Fibroblast of skin of left biceps (primary cell): ENCODE results near the gene LIPJ.

Experiments used
- DNase-seq, 2 experiments: peaks; one replicate each; pipeline ENCODE4 v3.0.0-alpha.2; 2013; ENCODE audit warnings: low read depth in 2 of 2

The LIPJ gene

GRCh38 chr10:88586462-88586861 lies at the start of gene LIPJ:
Gene LIPJ (plus strand): TSS chr10:88586762. CDS start chr10:88590688, 3,926 bp downstream.
- no peak for DNase-seq

GRCh38 chr10:88537322-88537721 lies 49.2 kb upstream of the LIPJ start:
- no peak for DNase-seq

DNA sequence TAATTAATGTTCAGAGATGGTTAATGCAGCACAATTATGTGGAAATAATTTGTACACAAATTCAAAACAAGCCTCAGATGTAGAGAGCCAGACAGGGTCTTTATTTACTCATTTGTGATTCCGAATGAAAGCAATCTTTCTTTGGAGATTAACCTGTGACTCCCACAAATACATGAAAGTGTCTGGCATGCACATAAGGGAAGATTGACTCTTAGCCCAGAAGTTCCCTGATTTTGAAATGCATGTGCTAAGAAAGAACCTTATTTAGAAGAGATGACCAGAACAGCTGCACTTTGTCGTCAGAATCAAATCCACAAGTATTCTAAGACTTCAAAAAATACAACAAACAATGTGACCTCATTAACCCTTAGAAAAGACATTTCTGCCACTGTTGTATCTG lies 48.5 kb upstream of the LIPJ start:
- DNase-seq, result peak; percentile 83 to 86

DNA sequence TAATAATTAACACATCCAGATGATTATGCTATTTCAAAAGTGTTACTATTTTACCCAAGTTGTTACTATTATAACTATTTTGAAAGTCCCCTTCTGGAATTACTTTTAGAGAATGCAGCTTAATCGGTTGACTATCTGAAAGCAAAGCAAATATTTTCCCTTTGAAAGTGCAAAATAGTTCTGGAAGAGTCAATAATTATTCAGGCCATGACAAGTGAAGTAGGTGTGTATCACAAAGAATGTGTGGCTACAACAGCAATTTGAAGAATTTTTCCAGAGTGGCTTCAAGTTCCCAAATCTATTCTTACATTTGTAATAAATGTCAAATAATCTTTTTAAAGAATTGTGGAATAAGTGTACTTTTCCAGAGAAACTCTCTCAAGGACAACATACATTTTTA lies 46.2 kb upstream of the LIPJ start:
- DNase-seq, result no peak

DNA sequence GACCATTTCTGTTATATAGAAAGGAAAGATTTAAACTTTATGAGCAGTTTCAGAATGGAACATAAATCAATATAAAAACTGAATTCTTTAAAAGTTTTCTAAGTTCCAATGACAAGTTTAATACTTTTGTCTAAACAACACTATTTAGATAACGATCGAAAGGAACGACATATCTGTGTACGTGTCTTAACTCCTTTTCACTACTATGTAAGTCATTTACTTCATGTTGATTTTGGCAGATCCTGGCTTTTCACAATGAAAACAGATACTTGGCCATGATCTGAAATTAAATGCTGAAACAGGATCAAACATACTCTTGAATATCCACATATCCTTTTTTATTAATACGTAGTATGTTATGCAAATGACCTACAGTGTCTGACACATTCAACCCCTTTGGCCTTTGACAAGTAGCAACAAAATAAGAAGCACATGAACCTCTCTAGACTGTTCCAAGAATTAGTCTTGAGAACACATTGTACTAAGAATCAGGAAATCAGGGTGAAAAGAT lies 45.4 kb upstream of the LIPJ start:
- DNase-seq, result no peak

- no peak for DNase-seq
These were observed 44.0 kb upstream of the LIPJ start for GRCh38 chr10:88542522-88542921.

DNA sequence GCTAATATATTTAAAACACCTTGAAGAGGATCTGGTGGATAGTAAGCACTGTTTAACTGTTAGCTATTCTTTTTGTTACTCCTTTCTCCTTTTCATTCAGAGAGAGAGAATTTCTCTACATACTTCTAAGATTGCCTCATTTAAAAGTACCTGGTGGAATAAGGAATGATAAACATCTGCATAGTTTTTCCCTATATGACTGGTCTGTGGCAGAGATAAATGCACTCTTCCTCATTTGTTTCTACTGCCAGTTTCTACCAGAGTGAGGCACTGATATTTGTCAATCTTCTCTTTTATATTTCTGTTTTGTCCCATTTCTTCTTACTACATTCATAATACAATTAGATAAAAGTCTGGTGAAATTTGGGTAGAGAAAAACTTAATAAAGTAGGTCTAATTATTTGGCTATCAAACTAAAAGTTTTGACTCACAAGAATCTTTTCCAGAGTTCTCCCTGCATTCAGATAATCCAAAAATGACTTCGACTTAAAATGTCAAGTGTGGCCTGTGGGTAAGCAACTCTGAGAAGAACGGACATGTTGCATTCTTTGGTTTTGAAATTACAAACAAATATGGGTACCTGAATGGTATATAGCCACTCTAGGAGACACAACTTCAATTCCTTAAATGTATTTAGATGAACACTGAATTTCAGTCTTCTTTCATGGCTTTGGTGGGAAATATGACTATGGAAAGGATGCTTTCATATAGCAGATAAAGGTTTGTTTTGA lies 42.3 kb upstream of the LIPJ start:
- no peak for DNase-seq

- DNase-seq, result no peak
These were observed 41.2 kb upstream of the LIPJ start for GRCh38 chr10:88545359-88545758.

DNA sequence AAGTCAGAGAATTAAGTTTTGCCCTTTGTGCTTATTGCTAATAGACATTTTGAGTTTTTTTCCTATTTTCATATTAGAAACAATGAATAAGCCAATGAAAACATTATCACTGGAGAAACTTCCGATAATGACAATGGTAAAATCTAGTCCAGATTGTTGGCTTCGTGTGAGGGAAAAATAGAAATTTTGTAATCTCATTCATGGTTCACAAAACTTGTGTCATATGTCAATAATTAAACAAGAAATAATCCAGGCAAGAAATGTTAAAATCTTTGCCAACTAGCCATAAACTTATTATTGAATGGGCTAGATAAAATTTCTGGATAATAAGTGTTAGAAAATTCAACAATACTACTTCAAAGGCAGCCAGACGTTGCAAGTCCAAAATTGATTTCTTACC lies 40.1 kb upstream of the LIPJ start:
- no peak for DNase-seq

DNA sequence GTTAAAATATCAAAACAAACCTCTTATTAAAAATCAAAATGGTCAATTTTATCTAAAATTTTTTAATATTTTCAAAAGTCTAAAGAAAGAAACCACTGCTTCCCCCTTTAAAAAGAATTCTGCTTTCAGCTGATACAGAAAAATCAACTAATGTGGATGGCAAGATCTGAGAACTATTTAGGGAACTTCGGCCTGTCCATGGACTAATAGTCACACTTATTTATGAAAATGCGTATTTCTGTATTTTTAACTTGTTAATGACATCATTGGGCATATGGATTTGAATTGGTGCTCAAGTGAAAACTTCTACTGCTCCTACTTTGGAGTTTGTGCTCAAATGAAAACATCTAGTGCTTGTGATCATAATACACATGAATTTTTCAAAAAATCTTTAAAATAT lies 35.3 kb upstream of the LIPJ start:
- no peak for DNase-seq

- DNase-seq, result peak in 1 of 2 experiments; percentile 45
These were observed 33.3 kb upstream of the LIPJ start for GRCh38 chr10:88553116-88553752.

DNA sequence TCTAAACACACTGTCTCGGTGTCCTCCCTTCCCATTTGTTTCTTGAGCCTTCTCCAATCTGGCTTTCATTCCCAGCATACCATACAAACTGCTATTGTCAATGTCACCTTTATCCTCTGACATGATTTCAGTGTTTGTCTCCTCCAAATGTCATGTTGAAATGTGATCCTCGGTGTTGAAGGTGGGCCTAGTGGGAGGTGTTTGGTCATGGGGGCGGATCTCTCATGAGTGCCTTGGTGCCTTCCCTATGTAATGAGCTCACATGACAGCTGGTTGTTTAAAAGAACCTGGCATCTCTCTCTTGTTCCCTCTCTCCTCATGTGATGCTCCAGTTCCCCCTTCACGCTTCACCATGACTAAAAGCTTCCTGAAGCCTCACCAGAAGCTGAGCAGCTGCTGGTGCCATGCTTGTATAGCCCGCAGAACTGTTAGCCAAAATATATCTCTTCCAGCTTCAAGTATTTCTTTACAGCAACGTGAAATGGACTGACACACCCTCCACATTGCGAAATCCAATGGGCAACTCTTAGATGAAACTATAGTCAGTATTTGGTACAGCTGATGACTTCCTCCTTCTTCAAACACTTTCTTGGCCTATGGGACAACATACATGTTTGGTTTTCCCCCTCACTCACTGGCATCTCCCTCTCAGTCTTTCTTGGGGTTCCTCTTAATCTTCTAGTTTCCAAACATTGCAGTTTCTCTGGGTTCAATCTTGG lies 31.2 kb upstream of the LIPJ start:
- no peak for DNase-seq

DNA sequence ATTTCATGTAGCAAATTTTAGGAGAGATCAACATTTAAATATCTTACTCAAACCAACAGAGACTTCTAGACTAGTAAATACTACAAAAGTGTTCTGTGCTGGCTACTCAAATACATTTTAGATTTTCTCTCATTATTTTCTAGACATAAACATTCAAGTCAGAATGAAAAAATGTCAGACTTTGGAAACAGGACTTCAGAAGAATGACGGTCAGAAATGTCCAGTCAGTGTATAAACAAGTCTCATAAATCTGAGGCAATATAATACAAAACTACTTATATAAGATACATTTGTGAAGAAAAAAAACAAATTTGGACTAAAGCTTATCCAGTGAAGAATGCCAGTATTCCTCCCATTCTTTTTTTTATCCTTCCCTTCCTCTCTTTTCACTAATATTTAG lies 29.3 kb upstream of the LIPJ start:
- DNase-seq, result no peak

GRCh38 chr10:88557658-88558057 lies 28.9 kb upstream of the LIPJ start:
- peak; percentile 48 to 58 for DNase-seq

DNA sequence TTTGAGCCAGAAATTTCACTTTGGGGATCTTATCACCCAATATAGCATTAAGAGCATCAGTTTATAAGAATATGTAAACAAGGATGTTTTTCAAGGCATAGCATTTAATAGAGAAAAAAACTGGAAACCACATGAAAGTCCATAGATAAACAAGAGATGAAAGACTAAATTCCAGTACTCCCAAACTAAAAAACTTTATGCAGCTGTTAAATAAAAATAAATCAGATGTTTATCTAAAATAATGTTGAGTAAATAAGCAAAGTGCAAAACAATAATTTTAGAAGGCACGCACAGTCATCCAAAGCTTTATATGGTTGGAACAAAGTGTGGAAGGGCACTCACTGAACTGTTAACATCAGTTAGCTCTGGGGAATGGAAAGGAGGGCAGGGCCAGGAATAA lies 24.4 kb upstream of the LIPJ start:
- DNase-seq, result no peak

DNA sequence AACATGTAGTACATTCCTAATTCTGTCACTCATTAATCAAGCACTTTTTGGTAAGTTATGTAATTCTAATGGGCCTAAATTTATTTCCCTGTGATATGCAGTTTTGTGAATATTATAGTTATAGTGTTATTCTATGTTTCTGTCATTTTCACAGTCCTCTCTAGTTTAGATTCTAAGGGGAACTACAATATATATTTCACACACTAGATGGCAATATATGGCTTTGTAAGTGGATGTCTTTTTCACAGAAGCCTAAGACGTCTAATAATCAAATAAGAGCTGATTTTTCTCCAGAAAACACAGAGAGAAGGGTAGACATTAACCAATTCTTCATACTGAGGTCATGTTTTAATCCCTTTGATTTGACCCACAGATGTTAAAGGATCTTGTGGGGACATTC lies 21.5 kb upstream of the LIPJ start:
- DNase-seq, result peak in 1 of 2 experiments; percentile 13

- DNase-seq, result no peak
These were observed 4.2 kb upstream of the LIPJ start for GRCh38 chr10:88582411-88582805.

DNA sequence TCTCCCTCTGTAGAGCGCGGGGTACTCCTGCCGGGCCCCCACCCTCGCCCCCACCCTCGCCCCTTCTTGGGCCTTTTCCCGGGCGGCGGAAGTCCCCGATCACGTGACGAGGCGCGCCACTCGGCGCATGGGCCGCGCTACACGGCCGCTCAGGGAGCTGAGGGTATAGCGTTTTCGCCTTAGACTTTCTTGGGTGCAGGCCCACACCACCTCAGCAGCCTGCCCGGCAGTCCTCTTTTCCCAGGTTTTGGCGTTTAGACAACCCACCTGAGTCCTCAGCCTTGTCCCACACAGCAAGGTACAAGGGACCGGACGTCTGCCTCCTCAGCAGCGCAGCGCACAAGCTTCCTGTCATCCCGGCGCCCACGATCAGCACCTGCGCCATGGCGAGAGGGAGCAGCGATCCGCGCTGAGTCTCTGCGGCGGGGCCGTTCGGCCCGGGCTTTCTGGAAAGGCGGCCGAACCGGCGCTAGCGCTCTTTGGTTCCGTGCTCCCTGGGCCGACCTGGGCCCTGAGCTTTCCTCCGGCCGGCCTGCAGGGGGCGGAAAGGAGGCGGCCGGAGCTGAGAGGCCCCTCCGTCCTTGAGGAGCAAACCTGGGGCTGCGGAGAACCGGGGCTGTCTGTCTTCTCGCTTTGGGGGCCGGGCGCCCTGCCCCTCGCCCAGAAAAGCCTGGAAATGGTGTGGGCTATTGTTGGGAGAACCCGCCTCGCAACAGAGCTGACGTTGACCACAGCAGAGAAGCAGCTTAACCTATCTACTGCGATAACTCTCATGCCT lies 3.6 kb upstream of the LIPJ start, which contains the start of gene RNLS:
RNLS (minus strand) TSS at position 513 of the 778 bp plus-strand sequence.
- DNase-seq, result peak; percentile 16 to 20

GRCh38 chr10:88583584-88583957 lies 3.0 kb upstream of the LIPJ start:
- no peak for DNase-seq

DNA sequence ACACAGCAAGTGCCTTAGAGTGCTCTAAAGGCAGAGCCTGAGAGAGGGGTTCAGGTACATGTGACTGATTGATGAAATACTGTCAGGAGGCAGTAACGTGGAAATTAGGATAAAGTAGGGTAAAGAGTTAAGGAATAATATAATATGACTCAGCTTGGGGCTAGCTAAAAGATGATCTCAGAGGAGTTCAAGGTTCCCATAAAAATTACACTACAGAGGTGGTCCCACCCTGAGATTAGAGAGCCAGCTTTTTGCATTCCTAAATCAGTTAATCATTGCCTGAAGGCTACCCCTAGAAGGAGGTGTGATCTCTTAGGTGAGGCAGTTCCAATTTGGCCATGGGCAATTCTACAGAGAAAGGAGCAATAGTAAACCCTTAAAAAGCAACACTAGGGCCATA lies 5.8 kb downstream of the LIPJ start:
- no peak for DNase-seq

- no peak for DNase-seq
These were observed 6.3 kb downstream of the LIPJ start for GRCh38 chr10:88592906-88593305.

DNA sequence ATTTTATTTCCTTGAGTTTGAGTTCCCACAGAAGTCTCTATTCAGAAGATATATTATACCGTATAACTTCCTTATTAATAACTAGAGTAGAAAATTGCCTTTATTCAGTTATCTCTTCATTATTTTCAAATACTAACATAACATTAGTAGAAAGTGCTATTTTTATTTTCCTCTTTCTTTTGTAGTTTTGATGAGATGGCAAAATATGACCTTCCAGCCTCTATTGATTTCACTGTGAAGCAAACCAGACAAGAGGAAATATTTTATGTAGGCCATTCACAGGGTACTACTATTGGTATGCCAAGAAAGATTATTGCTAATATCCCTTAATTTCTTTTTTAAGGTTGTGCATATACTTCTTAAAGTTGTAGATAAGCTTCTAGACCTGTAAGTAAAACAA lies 7.9 kb downstream of the LIPJ start:
- no peak for DNase-seq
